ENCODE results near the gene NADK.
"Not testable (repeated sequence)": the region's sequence is repeated elsewhere in the genome, so short reads cannot be mapped to it uniquely, and the experiment has no call there.

NADK gene

DNA sequence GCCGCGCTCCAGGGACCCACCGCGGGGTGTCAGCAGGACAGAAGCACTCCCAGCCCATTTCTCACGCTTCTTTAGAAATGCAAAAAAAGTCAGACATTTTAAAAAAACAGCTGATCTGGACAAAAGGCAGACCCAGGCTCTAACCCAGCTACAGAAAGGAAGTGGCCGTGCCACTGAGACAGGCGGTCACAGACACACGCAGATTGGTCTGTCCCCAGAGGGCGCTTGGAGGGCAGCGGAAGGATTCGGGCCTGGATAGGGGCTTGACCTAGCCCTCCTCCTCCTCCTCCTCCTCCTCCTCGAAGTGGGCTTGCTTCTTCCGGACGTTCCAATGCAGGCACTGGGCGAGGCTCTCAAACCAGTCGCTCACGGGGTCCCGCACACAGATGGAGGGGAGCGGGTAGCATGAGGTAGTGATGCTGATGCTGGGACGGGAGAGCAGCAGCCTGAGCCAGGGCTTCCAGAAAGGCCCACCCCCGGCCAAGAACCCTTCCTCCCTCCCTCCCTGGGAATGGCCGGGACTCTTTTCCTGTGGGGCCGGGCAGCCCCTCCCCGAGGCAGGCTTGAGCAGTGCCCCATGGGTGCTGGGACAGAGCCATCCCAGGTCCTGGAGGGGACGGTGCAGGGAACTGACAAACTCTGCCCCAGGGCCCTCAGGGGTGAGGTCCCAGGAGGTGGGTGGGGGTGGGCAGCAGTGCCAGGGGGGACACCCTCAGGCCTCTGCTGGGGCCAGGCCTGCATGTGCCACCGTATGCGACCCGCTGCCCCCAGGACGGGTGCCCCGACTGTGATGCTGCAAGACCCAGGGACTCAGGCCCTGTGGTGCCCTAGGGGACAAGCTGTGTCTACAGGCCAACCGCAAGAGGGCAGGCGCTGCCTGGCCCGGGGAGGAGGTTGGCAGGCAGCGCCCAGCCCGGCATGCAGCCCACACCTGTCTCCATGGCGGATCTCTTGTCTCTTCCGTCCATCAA, 25.3 kb downstream of the NADK start:
- Mint-ChIP-seq H3K4me3 (no peak overlapping the region), H3K27ac (no peak overlapping the region), H3K4me1 (ENCODE audit: low read depth) (peaks cover 4% of the 10 kb centered on the region), H3K36me3 (ENCODE audit: low read depth) (peaks cover 53% of the 10 kb centered on the region), H3K9me3 (no peaks in the 10 kb centered on the region), H3K27me3 (no peaks in the 10 kb centered on the region)
- no peak for DNase-seq

DNA sequence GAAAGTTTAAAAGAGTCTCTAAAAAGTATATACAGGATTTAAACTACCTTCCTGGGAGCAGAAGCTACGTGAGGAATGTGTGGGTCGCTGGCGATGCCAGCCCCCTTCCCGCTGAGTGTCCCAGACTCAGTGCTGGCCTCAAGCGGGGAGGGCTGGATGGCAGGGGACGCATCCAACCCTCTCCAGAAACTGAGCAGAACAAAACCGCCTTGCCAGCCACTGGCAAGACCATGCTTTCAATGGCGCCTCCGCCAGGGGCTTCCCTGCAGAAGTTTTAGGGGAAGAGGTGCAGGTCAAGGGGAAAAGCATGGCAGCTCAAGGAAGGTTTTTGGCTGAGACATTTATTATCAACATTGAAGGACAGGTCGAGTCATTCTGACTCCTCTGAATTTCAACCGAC, 26.1 kb downstream of the NADK start:
- no peak overlapping the region for H3K4me3 Mint-ChIP-seq
- no peak for DNase-seq
- H3K27me3 Mint-ChIP-seq: no peaks in the 10 kb centered on the region
- H3K4me1 Mint-ChIP-seq (ENCODE audit: low read depth): peaks cover 4% of the 10 kb centered on the region
- no peaks in the 10 kb centered on the region for H3K9me3 Mint-ChIP-seq
- peaks cover 46% of the 10 kb centered on the region for H3K36me3 Mint-ChIP-seq (ENCODE audit: low read depth)
- no peak overlapping the region for H3K27ac Mint-ChIP-seq

DNA sequence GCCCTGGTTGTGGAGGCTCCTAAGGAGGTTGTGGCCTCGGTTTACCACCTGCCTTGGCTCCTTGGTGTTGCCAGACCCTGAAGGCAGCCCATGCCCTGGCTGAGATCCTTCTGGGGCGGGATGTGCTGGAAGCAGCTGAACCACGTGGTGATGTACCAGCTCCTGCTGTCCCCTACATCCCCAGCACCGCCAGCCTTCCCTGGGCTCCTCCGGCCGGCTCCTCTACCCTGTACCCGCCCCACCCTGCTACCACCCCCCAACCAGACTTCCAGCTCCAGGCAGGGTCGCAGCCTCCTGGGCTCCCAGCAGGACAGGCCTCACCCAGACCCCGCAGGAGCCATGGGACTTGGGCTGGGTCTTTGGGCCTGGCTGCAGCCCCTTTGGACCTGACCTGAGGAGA, 28.3 kb downstream of the NADK start:
- not testable (repeated sequence) for H3K9me3 Mint-ChIP-seq; H3K4me1 Mint-ChIP-seq (ENCODE audit: low read depth); H3K27me3 Mint-ChIP-seq; H3K4me3 Mint-ChIP-seq; H3K27ac Mint-ChIP-seq; DNase-seq
- H3K36me3 Mint-ChIP-seq (ENCODE audit: low read depth): peaks cover 27% of the 10 kb centered on the region

- H3K27me3 Mint-ChIP-seq: no peaks in the 10 kb centered on the region
- no peak overlapping the region for H3K27ac Mint-ChIP-seq
- H3K9me3 Mint-ChIP-seq: no peaks in the 10 kb centered on the region
- H3K4me1 Mint-ChIP-seq (ENCODE audit: low read depth): peaks cover 4% of the 10 kb centered on the region
- H3K36me3 Mint-ChIP-seq (ENCODE audit: low read depth): peaks cover 17% of the 10 kb centered on the region
- DNase-seq: no peak
- no peak overlapping the region for H3K4me3 Mint-ChIP-seq
Observed at GRCh38 chr1:1748686-1749321, 29.5 kb downstream of the NADK start.

GRCh38 chr1:1746566-1746909, 31.7 kb downstream of the NADK start:
- not testable (repeated sequence) for H3K9me3 Mint-ChIP-seq; DNase-seq; H3K4me3 Mint-ChIP-seq; H3K27me3 Mint-ChIP-seq; H3K36me3 Mint-ChIP-seq (ENCODE audit: low read depth); H3K27ac Mint-ChIP-seq
- peaks cover 11% of the 10 kb centered on the region for H3K4me1 Mint-ChIP-seq (ENCODE audit: low read depth)

- peak overlapping the region; percentile 64 for H3K4me3 Mint-ChIP-seq
- DNase-seq: peak; percentile 88
- H3K4me1 Mint-ChIP-seq (ENCODE audit: low read depth): peaks cover 11% of the 10 kb centered on the region
- H3K27ac Mint-ChIP-seq: peak overlapping the region; percentile 87
- not testable (repeated sequence) for H3K9me3 Mint-ChIP-seq; H3K27me3 Mint-ChIP-seq; H3K36me3 Mint-ChIP-seq (ENCODE audit: low read depth)
Observed at GRCh38 chr1:1745651-1746565, 32.4 kb downstream of the NADK start.

GRCh38 chr1:1742529-1742928, 35.7 kb downstream of the NADK start:
- not testable (repeated sequence) for H3K9me3 Mint-ChIP-seq; H3K4me3 Mint-ChIP-seq; H3K27me3 Mint-ChIP-seq; H3K4me1 Mint-ChIP-seq (ENCODE audit: low read depth); DNase-seq
- peak overlapping the region; percentile 41 for H3K27ac Mint-ChIP-seq
- peaks cover 18% of the 10 kb centered on the region for H3K36me3 Mint-ChIP-seq (ENCODE audit: low read depth)

- not testable (repeated sequence) for H3K4me1 Mint-ChIP-seq (ENCODE audit: low read depth); H3K27ac Mint-ChIP-seq
Observed at GRCh38 chr1:1741013-1741412, 37.3 kb downstream of the NADK start.

GRCh38 chr1:1738799-1739337, 39.4 kb downstream of the NADK start:
- not testable (repeated sequence) for H3K27ac Mint-ChIP-seq

More at GRCh38 chr1:1741013-1741412, 37.3 kb downstream of the NADK start:
- DNase-seq, H3K27me3 Mint-ChIP-seq, H3K9me3 Mint-ChIP-seq, H3K4me3 Mint-ChIP-seq: not testable (repeated sequence)
- peaks cover 30% of the 10 kb centered on the region for H3K36me3 Mint-ChIP-seq (ENCODE audit: low read depth)

GRCh38 chr1:1737675-1738590, 40.3 kb downstream of the NADK start:
- H3K27me3 Mint-ChIP-seq; H3K4me1 Mint-ChIP-seq (ENCODE audit: low read depth); H3K9me3 Mint-ChIP-seq; DNase-seq; H3K4me3 Mint-ChIP-seq: not testable (repeated sequence)
- Mint-ChIP-seq H3K36me3 (ENCODE audit: low read depth) (peaks cover 45% of the 10 kb centered on the region), H3K27ac (peak overlapping the region; percentile 73)

More at GRCh38 chr1:1738799-1739337, 39.4 kb downstream of the NADK start:
- H3K4me3 Mint-ChIP-seq; DNase-seq; H3K4me1 Mint-ChIP-seq (ENCODE audit: low read depth); H3K9me3 Mint-ChIP-seq; H3K27me3 Mint-ChIP-seq: not testable (repeated sequence)
- H3K36me3 Mint-ChIP-seq (ENCODE audit: low read depth): peaks cover 43% of the 10 kb centered on the region

DNA sequence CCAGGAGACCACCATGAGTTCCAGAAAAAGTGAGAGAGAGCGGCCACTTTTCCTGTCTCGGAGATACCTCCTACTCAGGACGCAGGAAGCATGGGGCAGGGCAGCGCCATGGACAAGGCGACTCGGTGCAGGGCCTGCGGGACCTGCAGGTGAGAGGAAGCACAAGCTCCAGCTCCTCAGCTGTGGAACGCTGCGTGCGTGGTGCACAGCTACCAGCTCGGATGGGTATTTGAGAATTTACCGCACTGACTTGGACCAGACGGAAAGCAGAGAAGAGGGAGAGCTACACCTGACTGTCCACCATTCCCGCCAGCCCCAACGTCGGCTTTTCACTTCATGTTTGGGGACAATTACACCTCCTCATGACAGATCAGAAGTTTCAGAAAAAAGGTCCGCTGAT, 45.9 kb downstream of the NADK start:
- Mint-ChIP-seq H3K9me3 (no peaks in the 10 kb centered on the region), H3K27me3 (no peaks in the 10 kb centered on the region), H3K4me1 (ENCODE audit: low read depth) (peaks cover 11% of the 10 kb centered on the region), H3K36me3 (ENCODE audit: low read depth) (peaks cover 55% of the 10 kb centered on the region), H3K27ac (no peak overlapping the region), H3K4me3 (no peak overlapping the region)
- peak; percentile 9 for DNase-seq

DNA sequence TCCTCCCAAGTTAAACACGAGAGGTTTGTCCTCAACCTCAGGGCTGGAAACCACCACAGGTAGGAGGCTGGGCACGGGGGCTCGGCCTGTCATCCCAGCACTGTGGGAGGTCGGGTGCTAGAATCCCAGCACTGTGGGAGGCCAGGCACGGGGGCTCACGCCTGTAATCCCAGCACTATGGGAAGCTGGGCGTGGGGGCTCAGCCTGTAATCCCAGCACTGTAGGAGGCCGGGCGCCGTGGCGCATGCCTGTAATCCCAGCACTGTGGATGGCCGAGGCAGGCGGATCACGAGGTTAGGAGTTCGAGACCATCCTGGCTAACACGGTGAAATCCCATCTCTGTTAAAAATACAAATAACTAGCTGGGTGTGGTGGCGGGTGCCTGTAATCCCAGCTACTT, 47.4 kb downstream of the NADK start:
- Mint-ChIP-seq H3K9me3 (no peaks in the 10 kb centered on the region), H3K4me1 (ENCODE audit: low read depth) (peaks cover 11% of the 10 kb centered on the region), H3K36me3 (ENCODE audit: low read depth) (peaks cover 46% of the 10 kb centered on the region), H3K27ac (no peak overlapping the region), H3K4me3 (no peak overlapping the region), H3K27me3 (no peaks in the 10 kb centered on the region)
- peak; percentile 2 for DNase-seq

GRCh38 chr1:1730230-1730629, 48.0 kb downstream of the NADK start:
- not testable (repeated sequence) for DNase-seq, H3K9me3 Mint-ChIP-seq, H3K27me3 Mint-ChIP-seq, H3K4me3 Mint-ChIP-seq, H3K27ac Mint-ChIP-seq
- Mint-ChIP-seq H3K36me3 (ENCODE audit: low read depth) (peaks cover 40% of the 10 kb centered on the region), H3K4me1 (ENCODE audit: low read depth) (peaks cover 11% of the 10 kb centered on the region)
